PC-9 (cell line): ENCODE measurements around the gene MUSK.

Source experiments
- CTCF ChIP-seq: fragments of 200-600 bp; sonication (generic); conservative IDR thresholded peaks from 2 replicates; pipeline ENCODE4 v1.6.1; 2017; ENCODE audit warnings: mixed run types, antibody characterized with exemption, mild to moderate bottlenecking, moderate library complexity
- EZH2 ChIP-seq: fragments of 200-600 bp; sonication (generic); IDR thresholded peaks from 2 replicates; pipeline ENCODE4 v1.8.0; 2017; ENCODE audit warnings: antibody characterized with exemption, low read depth

GRCh38 chr9:110640736-110641135, 27.9 kb upstream of the MUSK start:
- TF ChIP-seq CTCF (no peak), EZH2 (no peak)
